Measurements from ENCODE around the gene MRNIP.

Gene MRNIP

GRCh38 chr5:179870403-179870903 is 11.8 kb upstream of the MRNIP start:
- DNase-seq, result peak; percentile 29

- no peak for DNase-seq
Observed at GRCh38 chr5:179869641-179870402, 11.2 kb upstream of the MRNIP start.

- no peak for DNase-seq
Observed at GRCh38 chr5:179869101-179869500, 10.5 kb upstream of the MRNIP start.

- no peak for DNase-seq
Observed at GRCh38 chr5:179868541-179868940, 9.9 kb upstream of the MRNIP start.

- no peak for DNase-seq
Observed at GRCh38 chr5:179867476-179867875, 8.9 kb upstream of the MRNIP start.

GRCh38 chr5:179867079-179867465 is 8.5 kb upstream of the MRNIP start:
- DNase-seq, result no peak

GRCh38 chr5:179866241-179867078 is 7.8 kb upstream of the MRNIP start:
- DNase-seq, result peak; percentile 38

- no peak for DNase-seq
Observed at GRCh38 chr5:179865491-179866240, 7.0 kb upstream of the MRNIP start.

- no peak for DNase-seq
Observed at GRCh38 chr5:179864686-179865085, 6.1 kb upstream of the MRNIP start.

GRCh38 chr5:179863449-179864085 is 5.0 kb upstream of the MRNIP start:
- DNase-seq, result no peak

- no peak for DNase-seq
Observed at GRCh38 chr5:179862891-179863290, 4.3 kb upstream of the MRNIP start.

- DNase-seq, result no peak
Observed at GRCh38 chr5:179862296-179862695, 3.7 kb upstream of the MRNIP start.

- DNase-seq, result no peak
Observed at GRCh38 chr5:179860301-179860700, 1.7 kb upstream of the MRNIP start.

- no peak for DNase-seq
Observed at GRCh38 chr5:179858241-179858585, 404 bp downstream of the MRNIP start.

- no peak for DNase-seq
Observed at GRCh38 chr5:179854356-179854755, 4.3 kb downstream of the MRNIP start.

- DNase-seq, result no peak
Observed at GRCh38 chr5:179852993-179853547, 5.5 kb downstream of the MRNIP start.

- DNase-seq, result no peak
Observed at GRCh38 chr5:179841621-179842020, 17.0 kb downstream of the MRNIP start.

- DNase-seq, result no peak
Observed at GRCh38 chr5:179840766-179841165, 17.9 kb downstream of the MRNIP start.

- no peak for DNase-seq
Observed at GRCh38 chr5:179840321-179840720, 18.3 kb downstream of the MRNIP start.

- DNase-seq, result no peak
Observed at GRCh38 chr5:179839328-179840256, 19.0 kb downstream of the MRNIP start.
